T1000 (cell line): ENCODE results near the gene TRAF3.

Experiments used
- DNase-seq: peaks from one replicate; lab custom pipeline; 2025; ENCODE audit warnings: mixed read lengths; lab: John Stamatoyannopoulos, UW

TRAF3 gene

DNA sequence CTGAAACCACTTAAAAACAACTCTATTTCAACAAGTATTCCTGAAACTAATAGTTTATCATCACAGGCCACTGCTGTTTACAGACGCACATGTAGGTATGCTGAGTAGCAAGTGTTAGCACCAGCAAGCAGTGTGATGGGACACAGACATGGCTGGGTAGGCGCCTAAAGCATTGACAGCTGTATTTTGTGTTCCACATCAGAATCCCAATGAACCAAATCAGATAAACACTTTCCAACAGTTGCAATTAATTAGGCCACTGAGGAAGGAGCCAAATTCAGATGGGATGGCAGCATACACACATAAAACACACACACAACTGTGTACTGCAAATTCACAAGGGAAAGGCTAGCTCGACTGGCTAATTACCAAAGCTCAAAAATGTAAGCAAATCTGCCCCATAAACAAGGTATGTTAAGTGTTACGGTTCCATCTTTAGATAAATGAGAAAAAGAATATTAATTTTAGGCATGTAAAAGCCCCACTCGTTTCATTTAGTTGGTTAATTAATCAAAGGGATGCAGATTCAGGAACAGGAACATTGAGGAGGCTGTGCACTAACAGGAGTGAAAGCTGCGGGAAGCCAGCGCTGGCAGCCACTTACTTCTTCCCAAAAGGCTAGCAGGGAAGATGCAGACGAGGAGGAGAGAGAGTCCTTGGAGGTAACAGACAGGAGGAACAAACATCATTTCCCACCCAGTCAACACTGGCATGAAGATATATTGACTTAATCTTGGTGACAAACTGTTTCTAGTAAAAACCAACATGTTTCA is 178.6 kb downstream of the TRAF3 start:
- DNase-seq = no peak

DNA sequence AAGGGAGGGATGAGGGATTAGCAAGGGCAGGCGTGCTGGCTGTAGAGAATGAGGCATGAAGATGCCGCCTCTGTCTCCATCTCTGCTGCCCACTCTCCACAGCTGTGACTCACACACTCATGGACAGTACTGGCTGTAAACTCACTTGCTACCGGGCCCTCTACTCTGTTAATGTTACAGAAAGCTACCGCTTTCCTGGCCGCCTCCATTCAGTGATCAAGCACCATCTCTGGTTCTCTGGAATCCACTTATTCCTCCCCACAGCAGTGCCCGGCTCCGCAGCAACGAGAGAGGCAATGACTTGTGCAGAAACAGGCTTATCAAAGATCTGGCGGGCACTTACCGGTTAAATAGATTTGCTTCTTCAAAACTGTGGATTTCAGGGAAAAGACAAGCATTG is 180.0 kb downstream of the TRAF3 start:
- no peak for DNase-seq

DNA sequence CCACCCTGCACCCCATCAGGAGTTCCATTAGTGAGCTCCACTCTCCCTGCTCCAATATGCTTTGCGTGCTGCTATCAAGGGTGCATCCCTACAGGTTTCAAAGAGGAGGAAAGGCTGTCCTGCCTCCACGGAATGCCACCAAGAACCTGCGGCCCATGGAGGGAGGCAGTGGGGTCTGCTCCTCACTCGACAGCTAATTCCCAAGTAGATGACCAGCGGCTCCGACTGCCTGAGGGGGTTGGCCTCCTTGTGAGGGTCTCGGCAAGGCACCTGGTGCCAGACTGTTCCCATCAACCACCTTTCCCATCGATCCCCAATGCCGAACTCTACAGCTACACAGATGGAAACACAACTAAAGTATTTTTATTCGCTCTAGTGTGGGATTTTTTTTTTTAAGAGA is 181.2 kb downstream of the TRAF3 start:
- DNase-seq = no peak
